GM06990 (cell line): ENCODE data around the gene ZFAND3.
"Not testable (repeated sequence)": the region's sequence is repeated elsewhere in the genome, so short reads cannot be mapped to it uniquely, and the experiment has no call there.

Source experiments
- DNase-seq: peaks from one replicate; pipeline ENCODE4 v3.0.0-alpha.2; 2011; ENCODE audit not compliant: insufficient read length; ENCODE audit errors: extremely low read depth
- H3K27me3 ChIP-seq: replicated peaks from 2 replicates; pipeline ENCODE4 v1.6.0; 2011; ENCODE audit warnings: low read length; ENCODE audit not compliant: control insufficient read depth, insufficient read depth
- H3K36me3 ChIP-seq: 2 replicates; pipeline ENCODE4 v1.5.1; 2011; ENCODE audit warnings: low read length; ENCODE audit not compliant: control insufficient read depth, insufficient read depth
- H3K4me3 ChIP-seq: replicated peaks from 2 replicates; pipeline ENCODE4 v1.5.1; 2011; ENCODE audit warnings: low read depth, mild to moderate bottlenecking, control low read depth, low read length
- CTCF ChIP-seq: IDR thresholded peaks from 2 replicates; pipeline ENCODE4 v1.5.1; 2011; ENCODE audit warnings: low read length, control low read depth, mild to moderate bottlenecking, inconsistent platforms; ENCODE audit not compliant: insufficient read depth, poor library complexity, severe bottlenecking

ZFAND3 gene

DNA sequence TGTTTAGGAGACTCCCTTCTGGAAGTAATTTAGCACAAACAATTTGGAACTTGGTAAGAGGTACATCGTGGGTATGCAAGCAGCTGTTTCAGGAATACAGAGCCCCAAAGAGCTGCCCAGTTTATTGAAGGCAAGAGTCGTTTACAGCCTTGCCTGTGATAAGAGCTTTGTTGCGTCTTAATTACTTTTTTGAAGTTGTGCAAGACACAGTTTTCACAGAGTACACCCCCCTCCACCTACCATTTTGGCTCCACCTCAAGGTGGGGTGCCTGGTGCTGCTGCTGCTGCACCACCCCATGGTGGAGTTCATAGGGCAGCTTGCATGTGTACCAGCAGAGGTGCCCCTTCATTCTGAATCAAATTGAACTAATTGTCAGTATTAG is 296.1 kb downstream of the ZFAND3 start:
- DNase-seq, result no peak
- Histone ChIP-seq H3K4me3 (no peak overlapping the region), H3K36me3 (peaks cover 2% of the 10 kb centered on the region; the same call in 1 of the 2 replicates), H3K27me3 (no peaks in the 10 kb centered on the region)
- no peak for TF ChIP-seq CTCF

- no peaks in the 10 kb centered on the region for H3K27me3 ChIP-seq
- H3K36me3 ChIP-seq, result peaks cover 1% of the 10 kb centered on the region; the same call in 1 of the 2 replicates
- TF ChIP-seq CTCF, result no peak
- DNase-seq, result no peak
- H3K4me3 ChIP-seq, result no peak overlapping the region
Measured at GRCh38 chr6:38116248-38116647, 296.7 kb downstream of the ZFAND3 start.

DNA sequence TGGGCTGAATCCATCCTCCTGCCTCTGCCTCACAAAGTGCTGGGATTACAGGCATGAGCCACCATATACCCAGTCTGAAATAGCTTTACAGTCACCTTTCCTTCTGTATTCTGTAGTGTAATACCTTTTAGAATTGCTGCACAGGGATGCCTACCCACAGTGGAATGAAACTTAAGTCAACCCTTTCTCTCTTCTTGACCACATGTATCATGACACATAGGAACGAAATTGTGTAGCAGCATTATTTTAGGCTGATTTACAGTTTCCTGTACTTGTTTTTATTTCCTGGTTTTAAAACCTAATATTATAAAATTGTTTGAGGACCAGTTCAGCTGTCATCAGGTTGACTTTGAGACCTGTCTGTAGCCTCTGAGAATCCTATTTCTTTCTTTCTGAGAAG is 297.8 kb downstream of the ZFAND3 start:
- TF ChIP-seq CTCF, result no peak
- Histone ChIP-seq H3K27me3 (no peaks in the 10 kb centered on the region), H3K4me3 (no peak overlapping the region), H3K36me3 (peaks cover 2% of the 10 kb centered on the region)
- DNase-seq, result no peak

DNA sequence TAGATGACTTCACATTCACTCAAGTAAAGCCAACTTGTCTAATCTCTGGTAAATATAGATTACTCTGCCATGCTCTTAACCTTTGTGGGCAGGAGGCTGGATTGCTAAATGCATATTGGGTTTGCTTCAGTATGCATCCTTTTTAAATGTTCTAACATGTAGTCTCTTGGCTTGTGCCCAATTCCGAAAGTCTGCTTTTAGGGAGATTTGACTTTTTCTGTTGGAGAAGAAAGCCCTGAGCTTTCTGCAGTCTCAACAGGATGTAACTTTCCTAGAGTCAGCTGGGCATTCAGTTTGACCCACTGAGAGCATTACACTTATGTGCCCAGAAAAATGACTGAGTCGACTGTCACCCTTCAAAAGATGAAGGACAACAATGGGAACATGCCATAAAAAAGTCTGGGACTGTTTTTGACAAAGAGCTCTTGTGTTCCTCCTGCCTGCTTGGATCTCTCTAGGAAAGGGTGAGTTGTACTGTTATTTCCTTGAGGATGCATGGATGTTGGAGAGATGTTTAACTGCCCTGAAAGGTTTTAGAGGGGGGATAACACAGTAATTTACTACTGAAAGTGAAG is 299.4 kb downstream of the ZFAND3 start:
- DNase-seq, result no peak
- Histone ChIP-seq H3K27me3 (no peaks in the 10 kb centered on the region), H3K4me3 (no peak overlapping the region), H3K36me3 (peaks cover 6% of the 10 kb centered on the region)
- TF ChIP-seq CTCF, result no peak

DNA sequence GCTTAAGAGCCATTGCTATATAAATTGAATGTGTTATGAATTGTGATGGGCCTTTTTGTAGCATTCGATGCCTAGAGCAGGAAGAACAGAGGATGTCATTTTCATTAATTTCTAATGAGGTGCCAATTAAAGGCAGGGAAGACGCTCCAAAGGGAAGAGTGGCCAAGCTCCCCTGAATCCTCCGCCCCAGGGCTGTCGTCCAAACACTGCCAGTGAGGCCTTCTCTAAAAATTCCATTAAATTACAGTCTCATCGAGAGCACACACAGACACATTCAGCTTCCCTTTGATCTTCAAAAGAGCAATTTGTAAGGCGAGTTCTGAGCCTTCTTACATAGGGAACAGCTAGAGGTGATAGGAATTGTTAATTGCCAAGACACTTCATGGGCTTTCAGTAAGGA is 300.0 kb downstream of the ZFAND3 start:
- no peaks in the 10 kb centered on the region for H3K27me3 ChIP-seq
- H3K4me3 ChIP-seq, result no peak overlapping the region
- no peak for TF ChIP-seq CTCF
- no peak for DNase-seq
- peaks cover 6% of the 10 kb centered on the region for H3K36me3 ChIP-seq

DNA sequence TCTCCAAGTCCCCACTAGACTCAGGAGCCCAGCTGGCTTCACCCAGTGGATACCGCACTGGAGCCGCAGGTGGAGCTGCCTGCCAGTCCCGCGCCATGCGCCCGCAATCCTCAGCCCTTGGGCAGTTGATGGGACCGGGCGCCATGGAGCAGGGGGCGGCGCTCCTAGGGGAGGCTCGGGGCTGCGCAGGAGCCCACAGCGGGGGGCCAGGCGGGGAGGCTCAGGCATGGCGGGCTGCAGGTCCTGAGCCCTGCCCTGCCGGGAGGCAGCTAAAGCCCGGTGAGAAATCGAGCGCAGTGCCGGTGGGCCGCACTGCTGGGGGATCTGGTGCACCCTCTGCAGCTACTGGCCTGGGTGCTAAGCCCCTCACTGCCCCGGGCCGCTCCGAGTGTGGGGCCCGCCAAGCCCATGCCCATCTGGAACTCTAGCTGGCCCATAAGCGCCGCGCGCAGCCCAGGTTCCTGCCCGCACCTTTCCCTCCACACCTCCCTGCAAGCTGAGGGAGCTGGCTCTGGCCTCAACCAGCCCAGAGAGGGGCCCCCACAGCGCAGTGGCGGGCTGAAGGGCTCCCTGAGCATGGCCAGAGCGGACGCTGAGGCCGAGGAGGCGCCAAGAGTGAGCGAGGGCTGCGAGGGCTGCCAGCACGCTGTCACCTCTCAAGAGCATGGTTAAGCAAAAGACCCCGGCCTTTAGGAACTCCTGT is 304.8 kb downstream of the ZFAND3 start:
- not testable (repeated sequence) for DNase-seq, H3K27me3 ChIP-seq, H3K36me3 ChIP-seq, H3K4me3 ChIP-seq
